GM19467 (cell line): ENCODE data around the gene CLSTN2.

Experiments
- ATAC-seq: cut with Tn5 transposase; IDR thresholded peaks from one replicate; pipeline ENCODE4 v1.9.1; 2021; ENCODE audit warnings: mild to moderate bottlenecking, moderate library complexity; ENCODE audit not compliant: unreplicated experiment

The CLSTN2 gene

DNA sequence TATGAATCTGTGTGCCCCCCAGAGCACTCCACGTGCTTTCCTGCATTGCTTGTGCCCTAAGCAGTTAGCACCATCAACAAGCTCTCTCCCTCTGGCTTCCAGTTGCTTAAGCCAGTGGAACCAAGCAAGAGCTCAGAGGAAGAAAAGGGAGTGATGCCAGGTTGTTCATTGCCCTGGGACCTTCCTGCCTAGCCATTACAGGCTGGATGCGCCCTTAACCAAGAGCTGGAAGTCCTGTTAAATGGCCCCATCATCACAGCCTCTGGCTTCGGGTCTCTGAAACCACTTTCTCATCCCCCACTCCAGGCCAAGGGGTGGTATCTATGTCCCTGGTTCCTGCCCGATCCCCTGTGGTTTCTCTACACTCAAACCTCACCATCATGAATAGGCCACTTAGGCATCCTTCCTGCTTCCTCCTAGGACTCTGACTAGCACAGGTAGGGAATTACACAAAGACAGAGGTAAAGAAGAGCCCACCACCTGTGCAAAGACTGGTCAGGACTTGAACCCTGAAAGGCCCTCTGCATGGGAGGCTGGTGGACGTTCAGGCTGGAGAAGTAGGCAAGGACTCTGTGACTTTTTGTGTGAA, 433.3 kb downstream of the CLSTN2 start:
- ATAC-seq, result no peak

DNA sequence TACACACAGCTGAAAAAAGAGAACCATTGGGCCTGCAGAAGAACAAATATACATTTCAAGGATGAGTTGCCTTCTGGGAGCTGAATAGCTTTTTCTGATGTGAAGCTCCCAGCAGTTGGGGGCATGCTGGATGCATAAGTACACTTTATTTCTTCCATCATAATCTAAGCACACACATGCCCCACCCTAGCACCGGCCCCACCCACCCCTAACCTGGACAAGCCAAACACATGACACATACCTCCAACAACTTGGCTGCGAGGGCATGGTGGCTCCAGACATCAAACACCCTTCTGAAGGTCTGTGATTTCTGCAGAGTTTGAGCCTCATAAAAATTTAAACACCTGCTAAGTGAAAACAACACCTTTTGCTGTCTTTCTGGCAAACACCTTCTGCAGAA, 435.7 kb downstream of the CLSTN2 start:
- ATAC-seq, result no peak

DNA sequence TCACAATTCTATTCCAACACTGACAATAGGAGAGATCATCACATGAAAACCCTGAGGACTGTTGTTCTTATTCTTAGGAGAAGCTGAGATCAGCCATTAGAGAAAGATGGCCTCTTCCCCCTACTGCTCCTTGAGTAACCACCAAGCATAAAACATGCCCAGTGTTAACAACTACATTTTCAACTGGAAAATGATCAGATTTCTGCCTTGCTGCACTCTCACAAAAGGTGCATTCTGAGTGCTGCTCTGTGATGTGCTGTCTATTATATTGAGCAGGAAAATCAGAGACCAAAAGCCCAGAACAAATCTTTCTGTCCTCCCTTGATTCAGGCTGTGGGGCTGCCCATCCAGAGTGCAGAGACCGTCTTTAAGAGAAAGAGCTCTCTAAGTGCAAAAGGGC, 438.2 kb downstream of the CLSTN2 start:
- no peak for ATAC-seq

DNA sequence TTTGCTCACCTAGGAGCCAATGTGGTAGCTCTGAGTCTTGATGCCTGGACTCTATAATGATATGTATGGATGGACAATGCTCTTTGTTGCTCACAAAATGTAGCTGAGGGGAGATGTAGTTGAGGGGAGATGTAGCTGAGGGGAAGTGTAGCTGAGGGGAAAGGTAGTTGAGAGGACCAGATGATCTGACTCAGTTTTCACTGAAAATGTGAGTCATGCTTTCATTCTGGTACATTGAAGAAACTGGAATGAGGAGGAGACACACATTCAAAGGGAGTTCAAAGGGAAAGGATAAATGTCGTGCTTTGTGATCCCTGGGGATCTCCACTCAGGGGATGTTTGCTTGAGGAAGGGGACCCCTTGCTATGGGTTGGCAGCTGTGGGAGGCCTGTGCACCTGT, 440.0 kb downstream of the CLSTN2 start:
- ATAC-seq, result no peak

DNA sequence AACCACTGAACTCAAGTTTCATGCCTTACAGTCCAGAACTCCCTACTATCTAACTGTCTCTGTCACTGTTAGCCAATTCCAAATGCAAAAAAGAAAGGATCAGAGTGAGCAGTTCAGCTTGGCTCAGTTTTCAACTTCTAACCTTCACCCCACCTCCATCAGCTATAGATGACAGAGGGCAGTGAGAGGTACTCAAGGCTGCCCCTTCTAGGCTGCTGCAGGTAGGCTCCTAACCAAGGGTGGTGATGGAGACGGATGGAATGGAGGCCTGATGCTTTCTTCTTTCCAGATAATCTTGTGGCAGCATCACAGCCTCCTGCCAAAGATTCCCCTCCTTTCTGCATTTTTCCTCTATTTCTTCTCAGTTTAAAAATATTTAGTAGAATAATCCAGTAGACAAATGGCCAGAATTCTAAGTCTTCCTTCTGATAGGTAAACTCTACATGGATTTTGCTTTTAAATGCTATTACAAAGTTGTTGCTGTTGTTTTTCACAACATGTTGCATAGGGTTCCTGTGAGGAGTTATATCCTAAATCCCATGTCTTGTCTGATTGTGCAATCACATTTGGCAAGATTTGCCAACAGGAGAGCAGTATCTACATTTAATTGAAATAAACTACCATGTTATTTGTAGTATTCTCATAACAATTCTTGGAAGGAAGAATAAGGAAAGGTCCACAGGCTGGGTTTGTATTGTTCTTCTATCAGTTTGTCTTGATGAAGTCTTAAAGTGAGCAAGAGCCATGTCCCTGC, 441.3 kb downstream of the CLSTN2 start:
- no peak for ATAC-seq

DNA sequence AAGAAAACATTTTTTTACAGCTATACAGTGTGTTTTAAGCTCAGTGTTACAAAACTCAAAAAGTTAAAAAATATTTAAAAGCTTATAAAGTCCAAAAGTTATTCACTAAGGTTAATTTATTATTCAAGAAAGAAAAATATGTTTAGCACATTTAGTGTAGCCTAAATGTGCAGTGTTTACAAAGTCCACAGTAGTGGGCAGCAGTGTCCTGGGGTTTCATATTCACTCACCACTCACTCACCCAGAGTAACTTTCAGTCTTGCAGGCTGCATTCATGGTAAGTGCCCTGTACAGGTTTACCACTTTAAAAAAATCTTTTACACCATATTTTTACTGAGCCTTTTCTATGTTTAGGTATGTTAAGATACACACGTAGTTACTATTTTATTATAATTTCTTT, 442.7 kb downstream of the CLSTN2 start:
- ATAC-seq, result no peak

DNA sequence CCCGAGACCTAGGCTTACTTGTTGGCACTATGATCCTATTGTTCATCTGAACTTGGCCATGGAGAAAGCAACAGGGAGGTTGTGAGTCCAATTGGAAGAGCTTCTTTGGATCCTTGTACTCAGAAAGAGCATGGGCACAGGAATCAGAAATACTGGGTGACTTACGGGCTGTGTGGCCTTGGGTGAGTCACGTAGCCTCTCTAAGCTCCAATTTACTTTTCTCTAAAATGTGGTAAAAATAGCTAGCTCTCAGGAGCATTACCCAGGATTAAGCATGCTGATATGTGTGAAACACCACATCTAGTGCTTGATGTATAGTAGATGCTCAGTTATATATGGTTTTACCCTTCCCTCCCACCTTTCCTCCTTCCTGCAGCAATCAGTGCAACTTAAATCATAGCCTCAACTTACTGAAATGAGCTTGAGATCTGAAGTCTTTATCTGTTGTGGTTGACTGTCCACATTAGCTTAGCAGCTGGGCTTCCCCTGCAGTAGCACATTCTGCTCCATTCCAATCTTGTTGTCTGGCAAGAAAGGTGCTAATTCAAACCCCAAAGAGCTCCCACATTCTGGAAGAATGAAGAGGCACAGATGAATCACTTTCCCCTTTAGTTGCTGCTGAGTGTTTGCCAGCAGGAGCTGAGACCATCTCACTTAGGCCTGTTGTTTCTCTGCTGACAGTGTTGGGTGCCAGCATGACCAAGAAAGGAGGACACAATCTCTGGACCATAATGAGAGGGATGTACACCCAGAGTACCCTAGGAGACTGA, 443.8 kb downstream of the CLSTN2 start:
- ATAC-seq, result no peak

DNA sequence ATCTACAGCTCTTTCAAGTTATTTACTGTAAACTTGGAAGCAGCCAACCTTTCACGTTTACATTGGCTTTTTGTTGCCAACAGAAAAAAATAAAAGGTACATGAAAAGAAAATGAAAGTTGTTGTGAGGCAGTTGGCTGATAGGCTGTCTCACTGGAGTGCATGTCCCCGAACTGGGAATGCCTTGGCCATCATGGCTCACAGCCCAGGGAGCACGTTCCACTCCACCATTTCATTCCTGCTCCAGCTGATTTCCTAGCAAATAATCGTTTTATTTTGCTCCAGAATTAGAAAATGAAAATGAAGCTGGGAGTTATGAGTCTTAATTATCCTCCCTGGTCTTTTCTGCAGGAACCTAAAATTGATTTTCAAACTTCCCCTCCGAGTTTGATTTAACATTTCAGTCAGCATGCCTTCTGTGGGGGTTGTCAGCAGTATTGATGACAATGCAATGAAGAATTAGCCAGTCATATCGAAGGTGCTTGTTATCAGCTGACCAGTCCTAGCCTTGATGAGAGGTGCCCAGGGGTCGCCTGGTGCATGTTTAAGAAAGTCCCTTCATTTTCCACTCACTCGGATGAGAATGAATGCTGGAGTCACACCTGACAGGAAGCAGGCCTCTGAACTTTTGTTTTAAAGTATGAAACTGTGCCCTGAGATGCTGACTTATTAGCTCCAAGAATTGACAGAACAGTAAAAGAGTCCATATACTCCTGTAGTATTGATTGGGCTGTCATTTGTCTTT, 449.2 kb downstream of the CLSTN2 start:
- no peak for ATAC-seq

DNA sequence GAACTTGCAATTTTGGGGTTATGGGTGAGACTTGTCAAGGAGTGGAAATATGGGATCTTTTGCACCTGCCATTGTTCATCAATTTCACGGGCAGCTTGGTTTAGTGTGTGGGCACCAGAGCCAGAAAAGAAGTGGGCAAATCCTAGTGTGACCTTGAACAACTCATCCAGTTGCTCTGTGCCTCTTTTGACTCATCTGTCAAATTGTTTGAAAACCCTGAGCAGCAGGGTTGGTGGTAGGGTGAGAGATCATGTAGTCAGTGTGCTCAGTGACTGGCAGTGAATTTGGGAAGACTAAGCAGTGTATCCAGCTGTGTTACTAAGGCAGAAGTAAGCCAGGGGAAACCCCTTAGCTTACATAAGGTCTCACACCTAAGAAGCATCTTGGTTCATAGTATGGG, 449.9 kb downstream of the CLSTN2 start:
- no peak for ATAC-seq

DNA sequence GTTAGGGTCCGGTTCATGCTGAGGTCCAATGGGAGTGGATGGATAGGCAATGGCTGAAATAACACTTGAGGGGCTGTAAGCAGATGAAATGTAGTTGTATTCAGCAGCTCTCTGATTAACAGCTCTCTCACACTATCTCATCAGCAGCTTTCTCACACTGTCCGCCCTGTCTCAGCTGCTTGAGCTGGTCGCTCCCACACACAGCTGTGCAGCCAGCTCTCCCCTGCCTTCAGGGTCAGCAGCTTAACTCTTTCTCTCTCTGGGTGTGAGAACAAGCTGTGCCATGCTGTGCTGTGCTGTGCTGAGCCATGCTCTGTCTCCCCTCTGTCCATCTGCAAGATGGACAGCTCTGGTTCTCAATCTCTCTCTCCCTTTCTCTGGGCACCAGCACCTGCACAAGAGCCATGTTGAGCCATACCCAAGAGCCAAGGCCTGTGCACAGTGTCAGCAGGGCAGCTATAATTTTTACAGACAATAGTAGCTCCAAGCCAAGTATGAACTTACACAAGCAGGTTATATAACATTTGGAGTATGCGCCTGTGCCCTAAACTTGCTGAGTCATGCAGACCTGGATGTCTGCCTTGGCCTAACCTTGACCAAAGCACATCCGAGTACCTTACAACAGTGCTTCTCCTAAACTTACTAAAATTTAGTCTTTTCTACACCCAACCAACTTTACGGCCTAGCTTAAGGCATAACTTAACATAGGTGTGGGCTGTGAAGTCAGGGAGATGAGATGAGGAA, 451.5 kb downstream of the CLSTN2 start:
- ATAC-seq, result no peak

DNA sequence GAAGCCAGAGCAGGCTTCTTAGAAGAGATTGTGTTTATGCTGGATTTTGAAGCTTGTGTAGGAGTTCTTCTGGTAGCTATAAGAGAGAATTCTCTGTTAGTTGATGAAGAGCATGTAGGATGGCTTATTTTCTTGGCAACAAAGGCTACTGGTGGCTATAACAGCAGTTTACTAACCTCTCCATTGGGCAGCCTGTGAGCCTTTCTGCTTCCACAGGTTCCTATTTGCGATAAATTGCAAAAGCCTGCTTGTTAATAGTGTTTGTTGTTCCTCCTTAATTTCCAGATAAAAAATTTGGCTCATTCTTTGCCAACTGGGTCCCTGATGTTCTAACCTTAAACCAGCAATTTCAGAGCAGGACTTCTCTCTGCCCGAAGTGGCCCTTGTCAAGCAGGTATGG, 452.3 kb downstream of the CLSTN2 start:
- no peak for ATAC-seq

DNA sequence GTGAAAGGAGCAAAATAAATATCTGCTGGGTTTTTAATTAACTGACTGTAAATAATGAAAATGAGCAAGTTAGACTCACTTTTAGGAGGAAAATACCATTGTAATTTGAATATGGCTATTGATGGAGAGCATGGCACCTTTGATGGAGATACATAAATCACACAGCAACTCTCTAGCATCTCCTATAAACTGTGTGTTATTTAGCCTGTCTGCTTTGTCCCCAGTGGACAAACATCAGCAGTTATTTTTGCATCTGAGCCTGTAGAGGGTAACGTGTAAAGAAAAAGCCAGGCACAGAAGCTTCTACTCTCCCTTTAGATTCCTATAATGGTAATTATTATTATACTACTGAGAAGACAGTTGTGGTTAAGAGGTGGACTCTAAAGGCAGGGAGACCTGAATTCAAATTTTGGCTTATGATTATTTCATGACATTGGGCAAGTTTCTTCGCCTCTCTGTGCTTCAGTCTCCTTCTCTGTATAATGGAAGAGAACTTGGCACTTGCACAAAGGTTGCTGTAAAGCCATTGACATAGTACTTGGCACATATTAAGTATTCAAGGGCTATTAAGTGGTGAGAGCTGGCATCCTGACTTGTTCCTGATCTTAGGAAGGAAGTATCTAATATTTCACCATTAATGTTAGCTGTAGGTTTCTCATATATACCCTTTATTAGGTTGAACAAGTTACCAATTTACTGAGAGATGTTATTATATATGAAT, 453.4 kb downstream of the CLSTN2 start:
- no peak for ATAC-seq

DNA sequence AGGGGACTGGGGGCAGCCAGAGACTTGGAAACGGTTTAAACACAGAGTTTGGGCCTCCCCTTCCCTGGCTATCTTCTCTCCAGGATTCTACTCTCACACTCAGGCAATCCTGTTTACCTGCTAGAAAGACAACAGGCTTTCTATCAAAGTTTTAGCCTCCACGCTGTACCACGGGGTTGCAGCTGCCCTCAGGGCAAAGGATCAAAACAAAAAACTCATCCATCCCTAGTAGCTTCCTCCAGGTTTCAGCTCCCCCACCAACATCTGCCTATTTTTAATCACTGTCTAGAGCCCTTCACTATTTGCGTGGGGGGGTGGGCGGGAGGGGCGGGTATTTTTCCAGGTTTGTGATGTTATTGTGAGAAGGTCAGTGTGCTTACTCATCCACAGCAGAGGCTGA, 456.1 kb downstream of the CLSTN2 start:
- ATAC-seq, result no peak

DNA sequence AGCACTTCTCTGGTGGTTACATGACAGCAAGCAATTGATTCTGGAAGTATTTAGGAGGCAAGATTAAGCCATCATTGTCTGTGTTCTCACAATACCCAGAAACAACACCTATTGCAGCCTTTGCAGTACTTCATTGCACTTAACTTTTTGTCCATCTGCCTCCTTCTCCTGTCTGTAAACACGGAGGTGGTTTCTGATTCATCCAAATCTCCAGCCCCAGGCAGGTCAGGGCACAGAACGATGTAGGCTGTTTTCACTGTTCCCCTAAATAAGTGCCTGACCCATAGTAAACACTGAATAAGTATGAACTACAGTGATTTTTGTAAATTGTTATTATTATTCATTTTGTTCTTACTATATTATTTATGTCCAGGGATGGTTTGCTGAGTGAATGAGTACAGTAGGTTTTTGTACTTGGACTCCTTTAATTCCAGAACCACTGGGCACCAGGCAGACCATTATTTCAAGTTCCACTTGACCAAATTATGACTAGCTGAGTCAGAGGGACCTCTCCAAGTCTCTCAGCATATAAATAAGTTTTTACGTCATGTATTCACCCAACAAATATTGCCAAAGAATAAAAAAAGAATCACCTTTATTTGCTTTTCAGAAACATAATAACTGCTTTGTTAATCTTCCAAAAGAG, 459.6 kb downstream of the CLSTN2 start:
- no peak for ATAC-seq

DNA sequence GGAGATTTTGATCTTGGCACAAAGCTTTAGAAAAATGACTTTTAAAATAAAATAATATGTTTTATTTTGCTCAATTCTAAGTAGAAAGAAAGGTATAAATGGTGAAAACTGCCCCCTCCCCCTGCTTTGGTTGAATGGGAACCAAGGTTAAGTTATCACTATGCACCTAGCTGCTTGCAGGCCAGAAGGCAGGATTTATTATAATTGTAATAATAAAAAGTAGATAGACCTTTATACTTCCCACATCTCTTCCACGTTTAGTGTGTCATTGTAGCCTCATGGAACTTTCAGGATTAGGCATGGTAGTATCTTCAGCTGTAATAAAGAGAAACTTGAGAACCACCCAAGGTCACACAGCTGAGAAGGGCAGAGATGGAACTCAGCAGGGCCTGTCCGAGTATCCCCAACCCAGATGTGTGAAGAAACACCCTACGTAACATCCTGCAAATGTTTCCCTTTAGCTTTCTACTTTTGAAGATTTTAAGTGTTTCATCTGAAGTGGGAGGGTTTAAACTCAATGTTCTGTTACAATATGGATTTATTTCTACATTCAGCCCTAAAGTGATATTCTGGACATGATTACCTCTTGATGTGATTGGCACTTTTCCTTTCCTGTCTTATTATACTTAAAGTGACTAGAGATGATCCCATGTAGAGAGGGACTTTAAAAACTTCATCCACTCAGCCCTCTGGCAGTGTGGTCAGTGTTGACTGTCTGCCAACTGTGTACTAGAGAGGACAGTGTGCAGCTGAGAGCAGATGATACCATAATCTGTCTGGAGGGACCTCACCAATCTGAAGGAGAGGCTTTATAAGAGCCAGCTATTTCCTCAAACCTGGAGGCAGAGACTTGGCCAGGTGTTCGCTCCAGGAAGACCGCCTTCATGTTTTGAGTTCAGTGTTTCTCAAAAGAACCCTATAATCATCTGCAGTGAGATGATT, 460.4 kb downstream of the CLSTN2 start:
- no peak for ATAC-seq

DNA sequence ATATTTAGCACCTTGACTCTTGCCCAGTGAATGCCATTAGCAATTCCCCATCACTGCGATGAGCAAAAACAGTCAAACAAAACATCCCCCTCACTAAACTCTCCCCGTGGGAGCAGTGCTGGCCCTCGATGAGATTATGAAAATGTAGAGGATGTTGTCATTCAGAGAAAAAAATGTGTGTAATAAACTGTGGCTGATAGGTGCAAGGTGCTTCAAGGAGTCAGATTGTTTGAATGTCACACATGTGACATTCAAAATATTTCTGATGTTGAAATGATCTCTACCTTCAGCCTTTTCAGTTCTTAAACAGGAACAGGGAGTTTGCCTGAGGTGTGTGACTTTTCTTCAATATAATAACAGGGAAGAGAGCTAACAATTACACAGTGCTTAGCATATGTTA, 461.1 kb downstream of the CLSTN2 start:
- ATAC-seq, result no peak

DNA sequence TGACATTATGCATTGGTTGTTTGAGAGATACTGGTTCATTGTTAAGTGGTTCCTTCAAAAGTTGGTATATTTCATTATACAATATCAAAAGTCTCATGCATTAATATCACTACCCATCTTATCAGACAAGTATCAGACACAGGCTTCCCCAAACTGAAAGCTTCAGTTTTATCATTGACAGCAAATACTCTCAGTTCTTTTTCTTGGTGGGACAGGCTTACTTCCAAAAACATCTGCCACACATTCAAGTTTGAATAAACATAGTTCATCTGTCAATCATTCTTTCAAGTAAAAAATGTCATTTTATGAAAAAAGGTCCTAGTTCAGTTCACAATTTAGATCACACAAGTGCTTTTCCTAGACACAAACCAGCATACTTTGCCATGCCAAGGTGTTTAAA, 462.9 kb downstream of the CLSTN2 start:
- ATAC-seq, result no peak

DNA sequence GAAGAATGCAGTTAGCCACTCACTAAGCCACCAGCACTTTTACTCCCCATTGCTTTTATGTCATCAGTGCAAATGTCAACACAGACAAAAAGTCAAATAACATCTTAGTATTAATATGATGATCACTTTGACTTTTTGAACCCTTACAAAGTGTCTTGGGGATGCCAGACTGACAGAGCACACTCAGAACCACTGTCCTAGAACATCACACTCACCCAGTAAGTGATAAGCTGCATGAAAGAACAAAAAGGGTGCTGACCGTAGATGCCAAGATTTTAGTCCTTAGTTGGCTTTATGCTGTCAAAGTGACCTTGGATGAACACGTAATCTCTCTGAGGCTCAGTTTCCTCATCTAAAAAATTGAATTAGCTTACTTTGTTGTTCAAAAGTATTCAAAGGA, 463.4 kb downstream of the CLSTN2 start:
- ATAC-seq, result no peak

DNA sequence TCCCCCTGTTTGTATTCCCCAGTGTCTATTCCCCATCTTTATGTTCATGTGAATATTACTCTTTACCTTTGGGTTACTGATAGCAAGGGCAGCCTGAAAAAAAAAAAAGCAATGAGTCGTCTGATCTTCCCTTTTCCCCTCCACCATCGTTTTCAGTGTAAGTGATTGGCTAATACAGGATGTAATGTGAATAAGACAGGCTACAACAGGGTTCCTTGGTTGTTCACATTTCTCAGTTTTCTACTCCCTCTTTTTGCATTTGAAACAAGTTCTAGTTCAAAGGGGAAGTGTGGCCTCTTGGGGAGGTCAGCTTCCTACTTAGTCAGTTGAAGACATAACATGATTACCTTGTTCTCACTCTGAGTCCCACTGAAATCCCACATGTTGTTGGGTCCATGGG, 464.9 kb downstream of the CLSTN2 start:
- ATAC-seq, result peak; percentile 49
